HG03457 (cell line): Measurements from ENCODE around the gene DOCK2.

Experiments used
- ATAC-seq: cut with Tn5 transposase; IDR thresholded peaks from one replicate; pipeline ENCODE4 v1.9.1; 2021; ENCODE audit warnings: moderate number of reproducible peaks; ENCODE audit not compliant: unreplicated experiment

The DOCK2 gene

GRCh38 chr5:170020423-170020822 is 383.3 kb downstream of the DOCK2 start:
- no peak for ATAC-seq

- no peak for ATAC-seq
These were observed 384.4 kb downstream of the DOCK2 start for GRCh38 chr5:170021506-170021905.

- no peak for ATAC-seq
These were observed 388.8 kb downstream of the DOCK2 start for GRCh38 chr5:170025853-170026252.

DNA sequence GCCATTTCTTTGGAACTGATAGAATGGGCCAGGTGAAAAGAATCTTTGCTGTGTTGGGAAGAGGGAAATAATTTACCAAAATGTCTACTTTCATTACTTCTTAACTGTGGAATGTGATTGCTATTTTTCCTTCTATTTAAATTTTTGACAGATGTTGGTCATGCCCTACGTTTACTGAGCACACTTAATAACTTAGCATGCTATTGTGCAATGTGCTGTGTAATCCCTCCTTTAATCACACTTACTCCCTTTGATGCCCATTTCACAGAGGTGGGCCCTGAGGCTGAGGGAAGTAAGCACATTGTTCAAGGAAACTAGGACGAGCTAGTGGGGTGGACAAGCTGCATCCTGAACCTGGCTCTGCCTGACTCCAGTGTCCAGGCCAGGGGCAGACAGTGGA is 391.0 kb downstream of the DOCK2 start:
- no peak for ATAC-seq

- ATAC-seq, result no peak
These were observed 397.2 kb downstream of the DOCK2 start for GRCh38 chr5:170034231-170034630.

DNA sequence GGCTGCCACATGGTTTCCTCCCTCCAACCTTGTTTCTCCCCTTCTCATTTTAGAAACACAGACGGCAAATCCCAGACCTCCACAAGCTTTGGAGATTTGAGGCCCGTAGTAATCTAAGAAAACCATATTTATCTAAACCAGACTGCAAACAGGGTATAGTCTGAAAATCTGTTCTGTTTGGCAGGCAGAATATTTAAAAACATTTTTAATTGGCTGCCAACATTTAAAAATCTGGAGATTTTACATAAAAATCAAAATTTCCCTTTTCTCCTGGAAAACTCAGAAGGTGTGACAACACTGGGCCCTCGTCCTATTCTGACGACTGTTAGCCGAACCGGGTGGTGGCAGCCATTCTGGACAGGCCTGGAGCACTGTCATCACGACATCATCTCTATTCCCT is 401.2 kb downstream of the DOCK2 start:
- ATAC-seq, result no peak

DNA sequence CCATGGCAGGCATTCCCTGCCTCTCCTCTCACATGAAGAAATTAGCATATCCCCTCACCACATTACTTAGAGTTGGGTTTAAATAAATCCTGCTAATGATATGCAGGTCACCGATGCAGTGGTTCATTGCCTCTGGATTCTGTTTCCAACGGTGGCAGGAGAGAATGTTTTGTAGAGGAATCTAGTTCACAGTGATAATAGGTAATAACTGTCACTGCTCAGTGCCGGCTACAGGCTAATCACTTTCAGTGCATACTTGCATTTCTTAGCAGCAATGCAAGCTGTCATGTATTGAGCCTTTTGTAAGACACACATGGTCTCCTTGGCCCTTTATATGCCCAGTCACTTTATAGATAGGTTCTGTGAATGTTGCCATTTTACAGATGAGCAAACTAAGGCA is 402.8 kb downstream of the DOCK2 start:
- ATAC-seq, result no peak

- no peak for ATAC-seq
These were observed 409.2 kb downstream of the DOCK2 start for GRCh38 chr5:170046241-170046640.

DNA sequence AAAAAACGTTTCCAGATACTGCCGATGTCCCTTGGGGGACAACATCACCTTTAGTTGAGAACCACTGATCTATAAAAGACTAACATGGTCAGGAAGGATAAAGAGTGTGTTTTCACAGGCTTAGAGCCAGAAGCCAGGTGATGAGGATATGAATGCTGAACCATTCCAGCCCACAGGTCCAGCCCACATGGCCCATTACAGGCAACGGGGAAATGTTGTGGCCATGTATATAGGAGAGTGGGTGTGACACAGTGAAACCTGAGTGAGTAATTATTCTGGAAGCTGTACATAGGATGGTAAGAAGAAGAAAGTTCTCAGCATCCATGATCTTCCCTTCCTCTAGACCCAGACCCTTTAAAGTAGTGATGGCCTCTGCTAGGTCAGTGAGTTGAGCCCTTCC is 412.6 kb downstream of the DOCK2 start:
- ATAC-seq, result no peak

- ATAC-seq, result no peak
These were observed 416.8 kb downstream of the DOCK2 start for GRCh38 chr5:170053896-170054295.

- no peak for ATAC-seq
These were observed 418.5 kb downstream of the DOCK2 start for GRCh38 chr5:170055606-170056005.

- no peak for ATAC-seq
These were observed 419.6 kb downstream of the DOCK2 start for GRCh38 chr5:170056561-170057267.

- ATAC-seq, result no peak
These were observed 420.2 kb downstream of the DOCK2 start for GRCh38 chr5:170057311-170057710.

GRCh38 chr5:170059221-170059620 is 422.1 kb downstream of the DOCK2 start:
- no peak for ATAC-seq

DNA sequence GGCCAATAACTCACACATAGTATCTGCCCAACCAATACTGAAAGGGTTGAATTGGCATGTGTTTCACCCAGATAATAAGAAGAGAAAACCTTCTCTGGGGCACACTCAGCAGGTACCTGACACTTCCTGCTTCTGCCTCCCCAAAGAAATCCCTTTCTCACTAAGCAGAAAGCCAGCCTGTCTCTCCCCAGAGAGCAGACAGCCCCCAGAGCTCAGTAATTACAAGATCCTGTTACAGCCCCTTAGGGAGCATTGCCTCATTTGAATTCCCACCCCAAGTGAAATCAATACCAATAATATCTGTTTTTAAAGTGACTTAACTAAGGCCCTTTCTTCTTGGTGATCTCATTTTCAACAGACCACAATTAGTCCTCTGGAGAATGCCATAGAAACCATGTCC is 430.1 kb downstream of the DOCK2 start:
- no peak for ATAC-seq

DNA sequence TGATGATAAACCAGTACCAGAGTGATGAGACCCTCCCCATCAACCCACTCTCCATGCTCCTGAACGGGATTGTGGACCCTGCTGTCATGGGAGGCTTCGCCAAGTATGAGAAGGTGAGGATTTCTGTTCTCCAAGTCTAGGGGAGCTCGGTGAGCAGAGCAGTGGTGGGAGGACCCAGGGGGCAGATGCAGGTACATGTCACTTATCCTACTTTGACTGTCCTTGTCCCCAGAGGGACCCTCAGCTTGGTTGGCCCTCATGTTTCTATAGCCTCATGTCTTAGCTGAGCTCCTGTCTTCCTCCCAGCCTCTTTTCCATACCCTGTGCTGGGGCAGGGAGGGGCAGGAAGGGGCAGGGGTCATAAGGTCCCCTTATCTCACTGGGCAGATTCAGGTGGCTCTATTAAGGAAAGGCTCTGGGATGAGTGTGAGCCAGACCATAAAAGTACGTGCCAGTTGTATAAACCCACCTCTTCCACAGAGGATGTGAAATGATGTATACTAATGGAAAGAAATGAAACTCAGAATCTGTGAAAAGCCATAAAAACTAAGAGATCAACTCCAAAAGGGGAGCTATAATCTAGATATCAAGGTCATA is 430.6 kb downstream of the DOCK2 start:
- no peak for ATAC-seq

GRCh38 chr5:170069512-170069911 is 432.4 kb downstream of the DOCK2 start:
- no peak for ATAC-seq

DNA sequence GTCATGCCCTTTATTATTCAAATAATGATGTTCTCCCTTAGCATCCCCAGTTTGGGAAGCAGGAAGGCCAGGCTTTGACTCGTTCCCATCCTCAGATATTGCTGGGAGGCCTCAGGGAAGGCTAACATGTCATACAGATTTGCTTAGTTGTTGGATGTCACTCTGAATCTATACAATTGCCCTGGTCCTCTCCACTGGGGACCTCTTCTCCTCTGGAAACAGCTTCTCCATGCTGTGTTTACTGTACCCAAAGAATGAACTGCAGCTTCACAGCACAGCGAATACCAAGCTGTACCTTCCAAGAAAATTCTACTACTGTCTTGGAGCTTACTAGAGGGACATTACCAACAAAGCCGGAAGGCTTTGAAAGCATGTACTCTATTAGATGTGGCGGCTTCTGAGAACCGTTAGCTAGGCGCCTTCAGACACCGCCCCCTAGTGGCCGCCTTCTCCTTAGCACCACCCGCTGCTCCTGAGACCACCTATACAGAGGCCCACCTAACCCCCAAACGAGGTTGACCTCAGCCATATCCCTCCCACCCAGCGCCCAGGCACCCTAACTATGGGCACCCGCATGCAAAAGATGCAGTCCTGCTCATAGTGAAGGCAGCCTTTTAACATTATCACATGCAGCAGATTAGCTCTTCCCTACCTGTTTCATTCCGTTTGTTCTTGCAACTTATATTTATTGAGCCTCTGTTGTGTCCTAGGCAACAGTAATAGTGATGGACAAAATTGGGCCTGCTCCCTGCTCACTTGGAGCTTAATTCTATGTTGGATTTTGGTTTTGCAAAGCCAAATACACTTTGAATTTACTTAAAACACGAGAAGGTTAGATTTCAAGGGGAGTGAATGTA is 433.7 kb downstream of the DOCK2 start:
- ATAC-seq, result no peak

GRCh38 chr5:170071748-170072147 is 434.7 kb downstream of the DOCK2 start:
- ATAC-seq, result no peak

DNA sequence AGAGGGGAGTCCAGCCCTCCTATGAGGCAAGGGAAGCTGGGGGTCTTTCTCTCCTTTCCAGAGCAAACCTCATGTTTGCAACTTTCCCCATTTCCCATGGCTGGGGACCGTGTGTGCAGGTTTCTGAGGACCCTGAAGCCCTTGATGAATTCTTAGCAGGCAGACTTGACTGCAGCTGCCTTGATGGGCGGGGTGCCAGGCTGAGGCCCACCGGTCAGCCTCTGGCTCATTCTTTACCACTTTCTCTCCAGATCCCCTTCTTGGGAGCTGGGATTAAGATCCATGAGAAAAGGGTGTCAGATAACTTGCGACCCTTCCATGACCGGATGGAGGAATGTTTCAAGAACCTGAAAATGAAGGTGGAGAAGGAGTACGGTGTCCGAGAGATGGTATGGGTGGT is 438.6 kb downstream of the DOCK2 start:
- ATAC-seq, result no peak

GRCh38 chr5:170076211-170076610 is 439.1 kb downstream of the DOCK2 start:
- ATAC-seq, result no peak

DNA sequence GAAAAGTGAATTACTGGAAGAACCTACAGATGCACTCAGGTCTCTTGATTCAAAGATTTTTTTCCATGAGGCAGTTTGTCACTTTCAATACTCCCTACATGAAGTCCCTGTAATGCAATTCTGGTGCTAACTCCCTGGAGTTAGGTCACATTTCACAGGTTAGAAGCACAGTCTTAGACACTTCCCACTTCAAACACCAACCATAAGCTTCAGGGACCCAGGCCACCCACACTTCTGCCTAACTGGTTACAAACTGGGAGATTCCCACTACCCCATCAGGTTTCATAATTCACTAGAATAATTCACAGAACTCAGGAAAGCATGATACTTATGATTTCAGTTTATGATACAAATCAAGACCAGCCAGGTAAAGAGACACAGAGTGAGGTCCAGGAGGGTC is 439.7 kb downstream of the DOCK2 start:
- ATAC-seq, result no peak
